OCI-LY7 (cell line): ENCODE measurements around the gene GMNN. TPM values are rescaled to one million over a fixed set of nuclear protein-coding genes. Genes with fewer than 3 reads are reported as not detected.
"Not testable (repeated sequence)": the region's sequence is repeated elsewhere in the genome, so short reads cannot be mapped to it uniquely, and the experiment has no call there.

Experiments
- BruUV-seq: library from RNA; stranded (reverse); fragments of 400-500 nt; replicated peaks from 2 replicates; lab custom pipeline; 2021; lab: Mats Ljungman, UMichigan
- CTCF ChIA-PET: fragments of 300-600 bp; sonication (Branson Sonifier 250); formaldehyde crosslinking; loops from one replicate; lab custom pipeline; 2022; ENCODE audit warnings: antibody characterized with exemption; ENCODE audit not compliant: unreplicated experiment; lab: Charles Lee
- POLR2A ChIA-PET: fragments of 300-600 bp; sonication (Branson Sonifier 250); formaldehyde crosslinking; loops from one replicate; lab custom pipeline; 2022; ENCODE audit warnings: antibody characterized with exemption; lab: Charles Lee
- DNase-seq: peaks from one replicate; pipeline ENCODE4 v3.0.0-alpha.2; 2015; ENCODE audit warnings: low spot score
- H2AFZ ChIP-seq: fragments of 200-600 bp; sonication (generic), shearing (Covaris generic); 2 replicates; pipeline ENCODE4 v1.6.1; 2014; ENCODE audit warnings: mild to moderate bottlenecking, antibody characterized with exemption, low read length, moderate library complexity
- H3K27ac ChIP-seq: fragments of 200-600 bp; sonication (generic); 2 replicates; pipeline ENCODE4 v1.5.1; 2014; ENCODE audit warnings: mixed run types, low read depth, mild to moderate bottlenecking, moderate library complexity, low read length, inconsistent platforms; ENCODE audit not compliant: poor library complexity, severe bottlenecking
- H3K36me3 ChIP-seq: fragments of 200-600 bp; sonication (generic); 2 replicates; pipeline ENCODE4 v1.6.1; 2014; ENCODE audit warnings: mild to moderate bottlenecking, antibody characterized with exemption, low read length, moderate library complexity, mixed read lengths; ENCODE audit not compliant: insufficient read depth
- H3K4me1 ChIP-seq: fragments of 200-600 bp; sonication (generic); 2 replicates; pipeline ENCODE4 v1.5.1; 2014; ENCODE audit warnings: mild to moderate bottlenecking, low read length; ENCODE audit not compliant: insufficient read depth, poor library complexity, severe bottlenecking
- H3K4me2 ChIP-seq: fragments of 200-600 bp; sonication (generic); 2 replicates; pipeline ENCODE4 v1.6.1; 2014; ENCODE audit warnings: mild to moderate bottlenecking, low read length
- H3K4me3 ChIP-seq: fragments of 200-600 bp; sonication (generic); 2 replicates; pipeline ENCODE4 v1.5.1; 2014; ENCODE audit warnings: mild to moderate bottlenecking, low read depth, low read length; ENCODE audit not compliant: poor library complexity, severe bottlenecking
- H3K79me2 ChIP-seq: fragments of 200-600 bp; sonication (generic); 2 replicates; pipeline ENCODE4 v1.6.1; 2016; ENCODE audit warnings: low read depth, mild to moderate bottlenecking, low read length, moderate library complexity, mixed read lengths; ENCODE audit not compliant: insufficient read depth
- H3K9me2 ChIP-seq: fragments of 200-600 bp; sonication (generic); 2 replicates; pipeline ENCODE4 v1.6.1; 2016; ENCODE audit warnings: mild to moderate bottlenecking, low read length, mixed read lengths; ENCODE audit not compliant: insufficient read depth
- H3K9me3 ChIP-seq: fragments of 200-600 bp; sonication (generic); 2 replicates; pipeline ENCODE4 v1.6.1; 2014; ENCODE audit warnings: mild to moderate bottlenecking, mixed run types, low read length, mixed read lengths
- H4K20me1 ChIP-seq: fragments of 200-600 bp; sonication (generic); 2 replicates; pipeline ENCODE4 v1.6.1; 2014; ENCODE audit warnings: mild to moderate bottlenecking, antibody characterized with exemption, low read length, moderate library complexity, mixed read lengths; ENCODE audit not compliant: insufficient read depth
- CTCF ChIP-seq: fragments of 200-600 bp; sonication (generic); conservative IDR thresholded peaks from 2 replicates; pipeline ENCODE4 v1.5.1; 2014; ENCODE audit warnings: mild to moderate bottlenecking, antibody characterized with exemption, low read length, moderate library complexity, mixed read lengths
- EZH2phosphoT487 ChIP-seq: fragments of 200-600 bp; sonication (generic); IDR thresholded peaks from 2 replicates; pipeline ENCODE4 v1.6.1; 2018; ENCODE audit warnings: low read depth, borderline replicate concordance, mild to moderate bottlenecking, mixed run types, antibody characterized with exemption, low read length, moderate library complexity, mixed read lengths
- intact Hi-C: fragments of 100-400 bp; cut with micrococcal nuclease; formaldehyde crosslinking; loops from one replicate; pipeline ENCODE4 v1.10.0; 2022; ENCODE audit not compliant: unreplicated experiment
- total RNA-seq, 2 experiments: library from RNA; depleted of rRNA in 1 of 2; stranded (reverse); fragments of >200 nt in 1 of 2; shearing (Covaris generic) in 1 of 2; gene quantifications; 2 replicates each; pipeline ENCODE4 v1.2.3, GENCODE V29; 2014 to 2022

GMNN gene
- total RNA-seq, 2 experiments from 2014 or later, result 101 to 120 TPM

DNA sequence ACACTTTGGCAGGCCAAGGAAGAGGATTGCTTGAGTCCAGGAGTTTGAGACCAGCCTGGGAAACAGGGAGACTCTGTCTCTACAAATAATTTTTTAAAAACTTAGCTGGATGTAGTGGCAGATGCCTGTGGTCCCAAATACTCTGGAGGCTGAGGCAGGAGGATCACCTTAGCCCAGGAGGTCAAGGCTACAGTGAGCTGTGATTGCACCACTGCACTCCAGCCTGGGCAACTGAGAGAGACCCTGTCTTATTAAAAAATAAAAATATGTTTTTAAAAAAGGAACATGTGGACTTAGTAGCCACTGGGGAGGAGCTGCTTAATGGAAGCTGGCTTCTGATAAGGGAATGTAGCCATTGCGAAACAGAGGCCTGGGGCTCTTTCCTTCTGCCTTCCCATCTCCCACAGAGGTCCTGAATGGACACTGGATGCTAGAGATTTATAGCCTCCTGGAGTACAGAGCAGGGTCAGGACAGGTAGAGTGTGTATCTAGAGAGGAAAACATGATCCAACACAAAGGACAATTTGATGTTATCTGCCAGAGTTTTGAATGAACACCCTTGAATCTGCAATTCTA lies 21.7 kb upstream of the GMNN start:
- BruUV-seq, result no TSS peak

GRCh38 chr6:24753545-24753944 lies 21.2 kb upstream of the GMNN start:
- H3K9me3 ChIP-seq, result peaks cover 19% of the 10 kb centered on the region; the same call in 1 of the 2 replicates
- no peak for TF ChIP-seq CTCF
- TF ChIP-seq EZH2phosphoT487, result no peak
- no peaks in the 10 kb centered on the region for H3K9me2 ChIP-seq
- H4K20me1 ChIP-seq, result no peaks in the 10 kb centered on the region
- no peaks in the 10 kb centered on the region for H3K4me1 ChIP-seq
- intact Hi-C loops, result no loop called here
- ChIA-PET POLR2A (interaction anchor here (0.8 to 1.6 kb wide), 4 partner anchors 9 to 169 kb away, joined by 4 to 6 read pairs (median 4); no protein-coding TSS in a partner anchor), CTCF (interaction anchor here (1.2 kb wide), 1 partner anchor 8 kb away, joined by 3 read pairs; no protein-coding TSS in a partner anchor)
- BruUV-seq, result no TSS peak
- no peak overlapping the region for H3K4me3 ChIP-seq
- no peak for DNase-seq
- H3K36me3 ChIP-seq, result no peaks in the 10 kb centered on the region
- no peak overlapping the region for H2AFZ ChIP-seq
- no peak overlapping the region for H3K4me2 ChIP-seq
- no peak overlapping the region for H3K27ac ChIP-seq
- no peaks in the 10 kb centered on the region for H3K79me2 ChIP-seq

More for the DNA sequence above, 21.7 kb upstream of the GMNN start:
- Histone ChIP-seq H3K79me2 (no peaks in the 10 kb centered on the region), H2AFZ (no peak overlapping the region), H3K9me2 (no peaks in the 10 kb centered on the region), H3K4me2 (no peak overlapping the region), H3K36me3 (no peaks in the 10 kb centered on the region), H4K20me1 (no peaks in the 10 kb centered on the region), H3K9me3 (peaks cover 19% of the 10 kb centered on the region; the same call in 1 of the 2 replicates), H3K4me3 (no peak overlapping the region), H3K4me1 (no peaks in the 10 kb centered on the region), H3K27ac (no peak overlapping the region)
- TF ChIP-seq EZH2phosphoT487, result no peak
- intact Hi-C loops, result no loop called here
- DNase-seq, result no peak
- POLR2A ChIA-PET, result interaction anchor here (0.7 to 1.6 kb wide), 5 partner anchors 8 to 168 kb away, joined by 4 to 6 read pairs (median 5); no protein-coding TSS in a partner anchor
- CTCF ChIA-PET, result interaction anchor here (1.2 kb wide), 1 partner anchor 8 kb away, joined by 3 read pairs; no protein-coding TSS in a partner anchor

GRCh38 chr6:24754378-24754777 lies 20.4 kb upstream of the GMNN start:
- H3K79me2 ChIP-seq, intact Hi-C loops, H3K36me3 ChIP-seq, H3K4me1 ChIP-seq, H3K4me2 ChIP-seq, H3K9me2 ChIP-seq, H3K4me3 ChIP-seq, BruUV-seq, H4K20me1 ChIP-seq, DNase-seq, H3K27ac ChIP-seq, CTCF ChIA-PET, H2AFZ ChIP-seq: not testable (repeated sequence)
- H3K9me3 ChIP-seq, result peaks cover 19% of the 10 kb centered on the region; the same call in 1 of the 2 replicates
- POLR2A ChIA-PET, result interaction anchor here (1.2 to 1.6 kb wide), 3 partner anchors 9 to 24 kb away, joined by 4 to 6 read pairs (median 5); no protein-coding TSS in a partner anchor
